A172 (cell line): Measurements from ENCODE around the gene BFSP2. TPM values are rescaled to one million over a fixed set of nuclear protein-coding genes. Genes with fewer than 3 reads are reported as not detected.
A peak's percentile ranks its signal among the peaks of the same experiment; 100 is the strongest.
"Not testable (repeated sequence)": the region's sequence is repeated elsewhere in the genome, so short reads cannot be mapped to it uniquely, and the experiment has no call there.

Source experiments
- DNase-seq: peaks from one replicate; pipeline ENCODE4 v3.0.0-alpha.2; 2015; ENCODE audit warnings: low spot score
- total RNA-seq: library from RNA; depleted of rRNA; stranded (reverse); fragments of >200 nt; shearing (Covaris generic); gene quantifications from 2 replicates; pipeline ENCODE4 v1.2.3, GENCODE V29; 2014

BFSP2 gene
- total RNA-seq, 1 experiment from 2014 or later = not detected

- peak; percentile 50 for DNase-seq
Observed at GRCh38 chr3:133479895-133480669, 80.2 kb downstream of the BFSP2 start.

- not testable (repeated sequence) for DNase-seq
Observed at GRCh38 chr3:133482474-133482873, 82.6 kb downstream of the BFSP2 start.

GRCh38 chr3:133486658-133487057, 86.8 kb downstream of the BFSP2 start:
- DNase-seq = no peak

- DNase-seq = no peak
Observed at GRCh38 chr3:133487204-133487603, 87.3 kb downstream of the BFSP2 start.

GRCh38 chr3:133487920-133488540, 88.2 kb downstream of the BFSP2 start:
- DNase-seq = no peak

DNA sequence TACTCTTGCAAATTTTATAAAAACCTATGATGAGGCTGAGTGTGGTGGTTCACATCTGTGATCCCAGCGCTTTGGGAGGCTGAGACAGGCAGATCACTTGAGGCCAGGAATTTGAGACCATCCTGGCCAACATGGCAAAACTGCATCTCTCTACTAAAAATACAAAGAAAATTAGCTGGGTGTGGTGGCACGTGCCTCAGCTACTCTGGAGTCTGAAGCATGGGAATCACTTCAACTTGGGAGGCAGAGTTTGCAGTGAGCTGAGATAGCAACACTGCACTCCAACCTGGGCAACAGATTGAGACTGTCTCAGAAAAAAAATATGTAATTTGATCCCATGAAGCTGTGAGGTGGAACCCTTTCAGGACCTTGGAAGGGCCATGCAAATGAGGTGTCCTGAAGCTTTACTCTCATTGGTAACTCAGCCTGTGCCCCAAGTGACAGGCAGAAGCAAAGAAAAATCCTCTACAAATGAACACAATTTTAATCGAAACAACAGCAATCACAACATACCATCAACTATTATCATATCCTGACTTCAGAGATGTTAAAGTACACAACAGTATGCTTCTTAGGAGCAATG, 89.0 kb downstream of the BFSP2 start:
- peak; percentile 49 for DNase-seq

DNA sequence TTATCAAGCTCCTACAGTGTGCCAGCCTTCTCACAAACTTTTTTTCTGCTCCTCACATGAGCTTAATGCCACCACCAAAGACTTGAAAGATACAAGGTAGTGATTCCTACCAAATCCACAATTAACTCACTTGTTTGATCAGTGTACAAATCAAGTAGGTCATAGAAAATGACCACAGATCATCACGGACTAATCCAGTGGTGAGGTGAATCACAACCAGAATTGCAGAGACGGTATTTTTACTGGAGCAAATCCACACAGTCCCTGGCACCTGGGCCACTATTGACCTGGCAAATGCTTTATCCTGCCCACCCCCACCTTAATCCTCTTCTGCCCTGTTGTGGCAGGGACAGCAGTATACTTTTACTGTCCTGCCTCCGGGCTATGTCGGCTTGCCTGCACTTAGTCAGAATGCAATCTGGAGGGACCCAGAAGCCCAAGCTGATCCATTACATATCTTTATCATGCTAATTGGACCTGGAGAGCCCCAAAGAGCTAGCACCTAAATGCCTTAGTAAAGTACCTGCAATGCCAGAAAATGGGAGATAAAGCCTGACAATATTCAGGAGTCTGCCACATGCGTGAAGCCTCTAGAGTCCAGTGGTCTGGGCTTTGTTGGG, 89.7 kb downstream of the BFSP2 start:
- no peak for DNase-seq

GRCh38 chr3:133490468-133491351, 90.9 kb downstream of the BFSP2 start:
- no peak for DNase-seq

- no peak for DNase-seq
Observed at GRCh38 chr3:133491481-133492059, 91.7 kb downstream of the BFSP2 start.

DNA sequence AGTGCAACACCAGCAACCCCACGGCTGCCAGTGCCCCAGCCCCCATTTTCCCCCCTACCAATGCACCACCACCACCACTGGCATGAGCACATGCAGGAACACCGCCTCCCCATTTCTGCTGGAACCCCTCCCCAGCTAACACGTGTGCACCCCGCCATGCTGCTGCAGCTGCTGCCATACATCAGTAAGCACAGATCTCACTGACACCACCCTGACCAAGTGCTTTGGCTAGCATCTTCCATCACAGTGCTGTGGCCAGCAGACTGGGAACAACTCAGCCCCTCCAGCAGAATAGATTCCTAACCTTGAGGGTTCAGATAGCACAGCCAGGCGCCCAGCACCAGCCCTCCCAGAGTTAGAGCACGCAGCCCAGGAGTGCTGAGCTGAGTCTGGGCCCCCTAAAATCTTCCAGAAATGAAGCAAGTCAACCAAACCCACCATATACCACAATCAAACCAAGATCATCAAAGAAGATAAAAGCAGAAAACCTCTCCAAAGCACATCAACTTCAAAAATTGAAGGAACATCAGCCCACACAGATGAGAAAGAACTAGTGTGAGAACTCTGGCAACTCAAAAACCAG, 92.4 kb downstream of the BFSP2 start:
- DNase-seq = no peak

DNA sequence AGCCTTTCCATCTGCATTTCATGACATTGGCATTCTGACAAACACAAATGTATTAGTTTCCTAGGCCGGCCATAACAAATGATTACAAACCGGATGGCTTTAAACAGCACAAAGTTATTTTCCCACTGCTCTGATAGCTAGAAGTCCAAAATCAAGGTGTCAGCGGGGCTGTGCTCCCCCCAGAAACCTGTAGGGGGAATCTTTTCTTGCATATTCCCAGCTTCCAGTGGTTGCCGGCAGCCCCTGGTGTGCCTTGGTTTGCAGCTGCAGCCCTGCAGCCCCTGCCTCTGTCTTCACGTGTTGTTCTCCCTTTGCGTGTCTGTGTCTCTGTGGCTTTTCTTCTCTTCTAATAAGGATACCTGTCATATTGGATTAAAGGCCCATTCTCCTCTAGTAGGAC, 94.6 kb downstream of the BFSP2 start:
- no peak for DNase-seq

DNA sequence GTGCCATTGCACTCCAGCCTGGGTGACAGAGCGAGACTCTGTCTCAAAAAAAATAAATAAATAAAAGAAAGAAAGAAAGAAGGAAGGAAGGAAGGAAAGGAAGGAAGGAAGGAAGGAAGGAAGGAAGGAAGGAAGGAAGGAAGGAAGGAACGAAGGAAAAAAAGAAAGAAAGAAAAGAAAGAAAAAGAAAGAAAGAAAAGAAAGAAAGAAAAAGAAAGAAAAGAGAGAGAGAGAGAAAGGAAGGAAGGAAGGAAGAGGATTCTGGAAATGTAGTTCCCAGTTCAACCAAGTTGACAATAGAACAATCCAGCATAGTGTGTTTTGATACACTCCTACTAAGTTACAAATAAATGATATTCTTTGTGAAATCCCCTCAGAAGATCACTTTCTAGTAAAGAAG, 102.7 kb downstream of the BFSP2 start:
- not testable (repeated sequence) for DNase-seq

- no peak for DNase-seq
Observed at GRCh38 chr3:133503409-133503808, 103.6 kb downstream of the BFSP2 start.

- DNase-seq = no peak
Observed at GRCh38 chr3:133504736-133505135, 104.9 kb downstream of the BFSP2 start.

- no peak for DNase-seq
Observed at GRCh38 chr3:133505813-133506212, 106.0 kb downstream of the BFSP2 start.

DNA sequence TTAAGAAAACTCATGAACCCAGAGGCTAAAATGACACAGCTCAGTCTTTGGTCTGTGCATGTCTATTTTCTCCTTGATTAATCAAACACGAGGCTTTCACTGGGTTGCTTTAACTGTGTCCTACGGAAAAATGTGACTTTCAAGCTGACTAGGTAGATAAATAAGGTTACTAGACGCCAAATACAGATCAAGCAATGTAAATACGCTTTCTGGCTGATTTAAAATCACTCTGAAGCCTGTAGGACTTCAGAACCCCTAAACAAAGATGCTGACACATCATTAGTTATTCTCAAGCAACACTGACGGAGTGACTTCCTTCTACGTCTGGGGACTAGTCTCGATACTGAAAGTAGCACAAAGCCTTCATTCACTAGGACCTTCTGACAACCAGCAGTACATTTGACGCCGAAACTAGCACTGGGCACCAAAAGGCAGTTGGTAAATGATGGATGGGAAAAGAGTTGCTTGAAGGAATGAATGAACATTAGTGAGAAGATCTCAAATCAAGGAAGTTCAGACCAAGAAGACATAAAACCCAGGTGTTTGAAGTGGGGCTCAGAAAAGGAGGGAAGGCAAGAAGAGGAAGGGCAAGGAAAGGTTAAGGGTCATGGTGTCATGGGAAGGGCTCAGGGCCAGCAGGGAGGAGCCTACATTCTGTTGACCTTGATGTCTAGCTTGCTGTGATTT, 106.5 kb downstream of the BFSP2 start:
- DNase-seq = no peak

GRCh38 chr3:133509488-133509887, 109.6 kb downstream of the BFSP2 start:
- DNase-seq = no peak

DNA sequence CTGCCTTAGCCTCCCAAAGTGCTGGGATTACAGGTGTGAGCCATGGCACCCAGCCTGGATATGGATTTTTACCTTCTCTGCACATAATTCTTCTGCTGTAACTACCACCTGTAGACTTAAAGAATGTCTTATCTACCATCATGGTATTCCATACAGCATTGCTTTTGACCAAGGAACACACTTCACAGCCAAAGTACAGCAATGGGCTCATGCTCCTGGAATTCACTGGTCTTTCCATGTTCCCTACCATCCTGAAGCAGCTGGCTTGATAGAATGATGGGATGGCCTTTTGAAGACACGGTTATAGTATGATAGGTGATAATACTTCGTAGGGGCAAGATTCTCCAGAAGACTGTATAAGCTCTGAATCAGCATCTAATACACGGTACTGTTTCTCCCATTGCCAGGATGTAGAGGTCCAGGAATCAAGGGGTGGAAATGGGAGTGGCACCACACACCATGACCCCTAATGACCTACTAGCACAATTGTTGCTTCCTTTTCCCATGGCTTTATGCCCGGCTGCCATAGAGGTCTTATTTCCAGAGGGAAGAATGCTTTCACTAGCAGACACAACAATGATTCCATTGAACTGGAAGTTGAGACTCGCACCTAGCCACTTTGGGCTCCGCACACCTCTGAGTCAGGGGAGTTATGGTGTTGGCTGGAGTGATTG, 112.7 kb downstream of the BFSP2 start:
- DNase-seq = no peak

GRCh38 chr3:133514418-133514817, 114.6 kb downstream of the BFSP2 start:
- no peak for DNase-seq

DNA sequence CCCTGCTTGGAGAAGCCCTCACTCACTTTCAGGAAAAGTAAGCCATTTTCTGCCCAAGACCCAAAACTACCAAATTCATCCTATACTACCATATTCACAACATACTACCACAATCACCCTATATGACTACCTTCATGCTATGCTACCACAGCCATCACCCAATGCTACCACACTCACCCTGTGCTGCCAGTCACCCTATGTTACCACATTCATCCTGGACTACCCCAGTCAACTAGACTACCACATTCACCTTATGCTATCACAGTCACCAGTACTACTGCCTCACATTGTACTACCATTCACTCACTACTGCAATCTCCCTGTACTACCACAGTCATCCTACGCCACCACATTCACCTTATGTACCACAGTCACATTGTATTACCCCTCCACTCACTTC, 115.3 kb downstream of the BFSP2 start:
- no peak for DNase-seq
